H1 (cell line): ENCODE measurements around the gene EXOSC5. TPM values are rescaled to one million over a fixed set of nuclear protein-coding genes. Genes with fewer than 3 reads are reported as not detected.
A peak's percentile ranks its signal among the peaks of the same experiment; 100 is the strongest.

Experiments used
- CTCF ChIA-PET: fragments of 300-600 bp; sonication (Branson Sonifier 250); formaldehyde crosslinking; loops from one replicate; lab custom pipeline; 2021; ENCODE audit not compliant: partially characterized antibody; lab: Charles Lee
- POLR2A ChIA-PET: fragments of 300-600 bp; sonication (Branson Sonifier 250); formaldehyde crosslinking; loops from one replicate; lab custom pipeline; 2021; ENCODE audit warnings: inconsistent platforms; ENCODE audit not compliant: partially characterized antibody; lab: Charles Lee
- DNase-seq, 2 experiments: peaks; one replicate each; pipeline versions ENCODE4 v3.0.0 to v3.0.0-alpha.2; 2010 to 2022; ENCODE audit warnings: low spot score in 2 of 2, low read depth in 1 of 2, mixed read lengths in 1 of 2
- FAIRE-seq: peaks from 2 replicates; lab custom pipeline; 2011; peaks lifted over from hg19 to GRCh38; lab: Jason Lieb, UNC
- H2AFZ ChIP-seq: 2 replicates; pipeline ENCODE4 v1.8.1; 2012; ENCODE audit warnings: low read length, inconsistent platforms
- H2AK5ac ChIP-seq: 2 replicates; pipeline ENCODE4 v1.6.1; 2013; ENCODE audit warnings: low read depth, low read length
- H2BK120ac ChIP-seq: replicated peaks from 2 replicates; pipeline ENCODE3; 2013; ENCODE audit warnings: low read depth, low read length, inconsistent platforms
- H2BK12ac ChIP-seq: 2 replicates; pipeline ENCODE4 v1.6.1; 2013; ENCODE audit warnings: low read depth, low read length
- H2BK15ac ChIP-seq: 2 replicates; pipeline ENCODE4 v1.6.1; 2013; ENCODE audit warnings: low read length
- H2BK20ac ChIP-seq: 2 replicates; pipeline ENCODE4 v1.6.1; 2013; ENCODE audit warnings: low read length
- H2BK5ac ChIP-seq: 2 replicates; pipeline ENCODE4 v1.6.1; 2013; ENCODE audit warnings: low read depth, low read length
- H3K14ac ChIP-seq: 2 replicates; pipeline ENCODE4 v1.6.1; 2013; ENCODE audit warnings: inconsistent platforms; ENCODE audit not compliant: insufficient read length
- H3K18ac ChIP-seq: 2 replicates; pipeline ENCODE4 v1.6.1; 2013; ENCODE audit warnings: low read length; ENCODE audit errors: extremely low read depth
- H3K23ac ChIP-seq: 2 replicates; pipeline ENCODE4 v1.6.1; 2013; ENCODE audit warnings: inconsistent platforms; ENCODE audit not compliant: insufficient read length
- H3K23me2 ChIP-seq: 2 replicates; pipeline ENCODE4 v1.6.1; 2013; ENCODE audit warnings: low read depth, low read length
- H3K27ac ChIP-seq: 2 replicates; pipeline ENCODE4 v1.6.1; 2011; ENCODE audit warnings: low read depth, low read length, inconsistent platforms
- H3K27me3 ChIP-seq, 4 experiments: replicated peaks in 1 of 4; 1 replicate in 1 of 4; 2 replicates in 3 of 4; pipeline versions ENCODE4 v1.6.1 to v1.8.1; 2011 to 2013; ENCODE audit warnings: low read length in 3 of 4, mild to moderate bottlenecking in 3 of 4, inconsistent platforms in 2 of 4, mixed read lengths in 2 of 4, moderate library complexity in 1 of 4; ENCODE audit not compliant: control insufficient read depth in 3 of 4, insufficient read depth in 3 of 4; ENCODE audit errors: extremely low read depth in 1 of 4
- H3K36me3 ChIP-seq, 4 experiments: 2 replicates each; pipeline versions ENCODE4 v1.6.1 to v1.8.1; 2011 to 2013; ENCODE audit warnings: mild to moderate bottlenecking in 4 of 4, low read length in 3 of 4, moderate library complexity in 2 of 4, control low read depth in 1 of 4, inconsistent platforms in 1 of 4; ENCODE audit not compliant: insufficient read depth in 4 of 4, control insufficient read depth in 2 of 4
- H3K4ac ChIP-seq: replicated peaks from 2 replicates; pipeline ENCODE3; 2013; ENCODE audit warnings: low read length, low read depth, mixed read lengths, inconsistent platforms; ENCODE audit not compliant: insufficient read length
- H3K4me1 ChIP-seq, 4 experiments: replicated peaks in 1 of 4; 1 replicate in 1 of 4; 2 replicates in 3 of 4; pipeline versions ENCODE4 v1.6.1 to v1.8.1; 2011 to 2013; ENCODE audit warnings: low read length in 3 of 4, inconsistent platforms in 2 of 4, mixed read lengths in 1 of 4; ENCODE audit not compliant: insufficient read depth in 4 of 4, control insufficient read depth in 3 of 4
- H3K4me2 ChIP-seq, 2 experiments: 2 replicates each; pipeline versions ENCODE4 v1.6.1 to v1.8.1; 2011 to 2013; ENCODE audit warnings: low read depth in 2 of 2, low read length in 2 of 2, control low read depth in 1 of 2, inconsistent platforms in 1 of 2, mild to moderate bottlenecking in 1 of 2; ENCODE audit not compliant: insufficient read depth in 1 of 2
- H3K4me3 ChIP-seq, 4 experiments: fragments of 200-600, 300-600 bp in 1 of 4; sonication (generic), shearing (Covaris generic), sonication (Bioruptor Twin) in 1 of 4; 2 replicates each; pipeline versions ENCODE4 v1.5.1 to v1.8.1; 2011 to 2016; ENCODE audit warnings: low read length in 4 of 4, low read depth in 3 of 4, control low read depth in 2 of 4, inconsistent platforms in 2 of 4, mild to moderate bottlenecking in 2 of 4, mixed read lengths in 1 of 4, moderate library complexity in 1 of 4; ENCODE audit not compliant: insufficient read depth in 2 of 4; ENCODE audit errors: extremely low read depth in 1 of 4
- H3K56ac ChIP-seq: replicated peaks from 2 replicates; pipeline ENCODE3; 2013; ENCODE audit warnings: low read depth, mild to moderate bottlenecking, mixed read lengths, low read length, inconsistent platforms; ENCODE audit not compliant: insufficient read length
- H3K79me1 ChIP-seq: 2 replicates; pipeline ENCODE4 v1.6.1; 2013; ENCODE audit warnings: low read depth, low read length, control low read depth
- H3K79me2 ChIP-seq, 2 experiments: 2 replicates each; pipeline versions ENCODE4 v1.6.1 to v1.8.1; 2012 to 2013; ENCODE audit warnings: low read length in 2 of 2, mild to moderate bottlenecking in 2 of 2, inconsistent platforms in 1 of 2; ENCODE audit not compliant: insufficient read depth in 2 of 2, control insufficient read depth in 1 of 2
- H3K9ac ChIP-seq, 4 experiments: replicated peaks in 1 of 4; 1 replicate in 1 of 4; 2 replicates in 3 of 4; pipeline versions ENCODE4 v1.6.1 to v1.8.1; 2011 to 2013; ENCODE audit warnings: low read depth in 3 of 4, low read length in 3 of 4, control low read depth in 2 of 4, mild to moderate bottlenecking in 2 of 4, moderate library complexity in 2 of 4, inconsistent platforms in 1 of 4; ENCODE audit errors: extremely low read depth in 1 of 4
- H3K9me3 ChIP-seq, 2 experiments: 2 replicates each; pipeline versions ENCODE4 v1.6.1 to v1.8.1; 2012 to 2013; ENCODE audit warnings: mild to moderate bottlenecking in 2 of 2, moderate library complexity in 2 of 2, control low read depth in 1 of 2, inconsistent platforms in 1 of 2, low read depth in 1 of 2, low read length in 1 of 2, mixed read lengths in 1 of 2; ENCODE audit not compliant: insufficient read depth in 2 of 2
- H4K20me1 ChIP-seq, 2 experiments: replicated peaks in 1 of 2; 2 replicates each; pipeline versions ENCODE3 to v1.8.1; 2011 to 2013; ENCODE audit warnings: inconsistent platforms in 2 of 2, low read length in 2 of 2, mild to moderate bottlenecking in 1 of 2; ENCODE audit not compliant: insufficient read depth in 2 of 2, control insufficient read depth in 1 of 2
- H4K5ac ChIP-seq: 2 replicates; pipeline ENCODE4 v1.6.1; 2013; ENCODE audit warnings: low read length, low read depth, mixed read lengths, inconsistent platforms; ENCODE audit not compliant: insufficient read length
- H4K8ac ChIP-seq: 2 replicates; pipeline ENCODE4 v1.8.0; 2013; ENCODE audit warnings: mild to moderate bottlenecking, moderate library complexity, low read length, inconsistent platforms; ENCODE audit not compliant: insufficient read depth; ENCODE audit errors: extremely low read depth
- H4K91ac ChIP-seq: replicated peaks from 2 replicates; pipeline ENCODE3; 2013; ENCODE audit warnings: low read length, mixed read lengths, inconsistent platforms; ENCODE audit not compliant: insufficient read length
- CTBP2 ChIP-seq: IDR thresholded peaks from 2 replicates; pipeline ENCODE4 v1.7.0; 2011; ENCODE audit warnings: borderline replicate concordance, mild to moderate bottlenecking, moderate library complexity, mixed read lengths, low read length; ENCODE audit not compliant: insufficient read depth, insufficient read length
- JUN ChIP-seq: IDR thresholded peaks from 2 replicates; pipeline ENCODE4 v1.6.1; 2011; ENCODE audit warnings: low read depth, mild to moderate bottlenecking, improper control_type of control experiment, low read length
- POLR2A ChIP-seq, 2 experiments: IDR thresholded peaks; 1 replicate in 1 of 2; 2 replicates in 1 of 2; pipeline ENCODE4 v1.6.1; 2011; ENCODE audit warnings: low read depth in 2 of 2, low read length in 2 of 2, mild to moderate bottlenecking in 2 of 2; ENCODE audit errors: control extremely low read depth in 1 of 2
- RAD21 ChIP-seq, 2 experiments: IDR thresholded peaks in 1 of 2; conservative IDR thresholded peaks in 1 of 2; 2 replicates each; pipeline ENCODE4 v1.6.1; 2011; ENCODE audit warnings: low read depth in 2 of 2, low read length in 2 of 2, improper control_type of control experiment in 1 of 2, inconsistent platforms in 1 of 2, mild to moderate bottlenecking in 1 of 2, moderate library complexity in 1 of 2
- SRF ChIP-seq: IDR thresholded peaks from 2 replicates; pipeline ENCODE4 v1.6.1; 2011; ENCODE audit warnings: mild to moderate bottlenecking, low read depth, low read length, moderate library complexity
- TCF12 ChIP-seq: IDR thresholded peaks from 2 replicates; pipeline ENCODE4 v1.6.1; 2011; ENCODE audit warnings: low read depth, mild to moderate bottlenecking, low read length
- WGBS, 2 experiments: shearing (Covaris generic) in 1 of 2; methylation state at CpG; one replicate each; pipeline versions ENCODE4 v1.1.6 to v1.1.7; 2013 to 2015; ENCODE audit warnings: low lambda C conversion rate in 2 of 2, mixed read lengths in 2 of 2, inconsistent platforms in 1 of 2, low coverage in 1 of 2, missing lambda C conversion rate in 1 of 2; ENCODE audit not compliant: insufficient replicate concordance in 2 of 2, insufficient coverage in 1 of 2, insufficient read length in 1 of 2; ENCODE audit errors: extremely low coverage in 1 of 2, missing lambda C conversion rate in 1 of 2; 5-methylcytosine and 5-hydroxymethylcytosine counted together
- polyA plus RNA-seq, 7 experiments: library from polyadenylated mRNA; depleted of rRNA in 3 of 7; stranded (reverse) in 5 of 7; unstranded in 2 of 7; fragments of >200 nt in 5 of 7; fragments of 200-250 nt in 2 of 7; gene quantifications; 1 replicate in 5 of 7; 2 replicates in 1 of 7; 4 replicates in 1 of 7; pipeline versions ENCODE4 v1.2.1 to v1.2.3, GENCODE V29; 2011 to 2013; ENCODE audit warnings: missing spikeins in 2 of 7, mixed read lengths in 2 of 7
- total RNA-seq: library from RNA; stranded (reverse); fragmentation: NEBNext Ultra II Directional; extraction: Animal tissue kit (Norgen Biotek cat#: 25700); gene quantifications from 2 replicates; pipeline ENCODE4 v1.2.1, GENCODE V29; 2021
- TF ChIP-seq, protein P1 (sequence below): IDR thresholded peaks from 2 replicates; pipeline ENCODE4 v1.6.1; 2012; ENCODE audit warnings: inconsistent platforms
- TF ChIP-seq, protein P2 (sequence below), 3 experiments: IDR thresholded peaks; 1 replicate in 2 of 3; 2 replicates in 1 of 3; pipeline versions ENCODE4 v1.5.1 to v1.6.1; 2011; ENCODE audit warnings: low read length in 3 of 3, mild to moderate bottlenecking in 3 of 3, inconsistent platforms in 2 of 3, low read depth in 1 of 3, moderate library complexity in 1 of 3; ENCODE audit not compliant: insufficient read depth in 1 of 3; ENCODE audit errors: control extremely low read depth in 1 of 3

EXOSC5 gene
- total and polyA plus RNA-seq, 2 of the 8 experiments (the other 6 are each of a cell fraction or from before 2014, with no cell fraction given), result 56.2 to 92.8 TPM

- ChIA-PET CTCF (interaction anchor here (0.6 to 1.9 kb wide), 9 partner anchors 9 to 249 kb away, joined by 3 to 7 read pairs (median 3); no protein-coding TSS in a partner anchor), POLR2A (interaction anchor here (1.0 to 1.8 kb wide), 4 partner anchors 15 to 22 kb away, joined by 3 to 4 read pairs (median 4); partner anchors contain the start of gene B9D2)
- H2BK20ac ChIP-seq, result no peak overlapping the region
- H4K91ac ChIP-seq, result no peak overlapping the region
- TF ChIP-seq, protein P1, sequence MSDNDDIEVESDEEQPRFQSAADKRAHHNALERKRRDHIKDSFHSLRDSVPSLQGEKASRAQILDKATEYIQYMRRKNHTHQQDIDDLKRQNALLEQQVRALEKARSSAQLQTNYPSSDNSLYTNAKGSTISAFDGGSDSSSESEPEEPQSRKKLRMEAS, result peak; percentile 33; the same call in 1 of the 2 replicates
- TF ChIP-seq POLR2A (IDR thresholded peaks at IDR 0.05; ENCODE audit: control extremely low read depth in 1 of 2, low read depth in 2 of 2, low read length in 2 of 2), result no peak
- TF ChIP-seq, protein P2, sequence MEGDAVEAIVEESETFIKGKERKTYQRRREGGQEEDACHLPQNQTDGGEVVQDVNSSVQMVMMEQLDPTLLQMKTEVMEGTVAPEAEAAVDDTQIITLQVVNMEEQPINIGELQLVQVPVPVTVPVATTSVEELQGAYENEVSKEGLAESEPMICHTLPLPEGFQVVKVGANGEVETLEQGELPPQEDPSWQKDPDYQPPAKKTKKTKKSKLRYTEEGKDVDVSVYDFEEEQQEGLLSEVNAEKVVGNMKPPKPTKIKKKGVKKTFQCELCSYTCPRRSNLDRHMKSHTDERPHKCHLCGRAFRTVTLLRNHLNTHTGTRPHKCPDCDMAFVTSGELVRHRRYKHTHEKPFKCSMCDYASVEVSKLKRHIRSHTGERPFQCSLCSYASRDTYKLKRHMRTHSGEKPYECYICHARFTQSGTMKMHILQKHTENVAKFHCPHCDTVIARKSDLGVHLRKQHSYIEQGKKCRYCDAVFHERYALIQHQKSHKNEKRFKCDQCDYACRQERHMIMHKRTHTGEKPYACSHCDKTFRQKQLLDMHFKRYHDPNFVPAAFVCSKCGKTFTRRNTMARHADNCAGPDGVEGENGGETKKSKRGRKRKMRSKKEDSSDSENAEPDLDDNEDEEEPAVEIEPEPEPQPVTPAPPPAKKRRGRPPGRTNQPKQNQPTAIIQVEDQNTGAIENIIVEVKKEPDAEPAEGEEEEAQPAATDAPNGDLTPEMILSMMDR (IDR thresholded peaks at IDR 0.05; ENCODE audit: control extremely low read depth in 1 of 3, insufficient read depth in 1 of 3, low read depth in 1 of 3, low read length in 3 of 3), result peak; percentile 61 to 66 (median 65)
- TF ChIP-seq CTBP2, result no peak
- TF ChIP-seq SRF, result no peak
- peak; percentile 58 to 71 for TF ChIP-seq RAD21 (IDR thresholded peaks at IDR 0.05 in 1 of 2, conservative IDR thresholded peaks at IDR 0.05 in 1 of 2; ENCODE audit: low read depth in 2 of 2, low read length in 2 of 2)
- TF ChIP-seq JUN, result no peak
- TF ChIP-seq TCF12, result no peak
- H3K23ac ChIP-seq, result no peak overlapping the region
- H3K14ac ChIP-seq, result no peak overlapping the region
- no peak overlapping the region for H3K27ac ChIP-seq
- no peak overlapping the region; the same call in 1 of the 2 replicates for H3K18ac ChIP-seq
- H4K8ac ChIP-seq, result peak overlapping the region; percentile 88; the same call in 1 of the 2 replicates
- H3K79me2 ChIP-seq, result no peaks in the 10 kb centered on the region
- no peak overlapping the region for H3K4me3 ChIP-seq
- no peaks in the 10 kb centered on the region for H4K20me1 ChIP-seq
- WGBS, 2 experiments, result 89% methylated on average over 18 of the region's 20 CpGs; no CpG with 5 or more reads in 1 of the 2 experiments
- H2BK12ac ChIP-seq, result no peak overlapping the region
- H3K4me1 ChIP-seq, result peaks cover 0 to 3% (median 0%) of the 10 kb centered on the region in 4 experiments; a peak in 1 of 7 replicates
- H2BK15ac ChIP-seq, result peak overlapping the region; percentile 81; the same call in 1 of the 2 replicates
- no peak for DNase-seq
- no peak overlapping the region for H3K4ac ChIP-seq
- no peaks in the 10 kb centered on the region for H3K36me3 ChIP-seq
- H3K4me2 ChIP-seq, result no peak overlapping the region
- no peak for FAIRE-seq
- no peaks in the 10 kb centered on the region for H3K9me3 ChIP-seq
- H3K56ac ChIP-seq, result no peak overlapping the region
- H3K9ac ChIP-seq, result no peak overlapping the region; a peak in 1 of 7 replicates
- H2AK5ac ChIP-seq, result no peak overlapping the region
- H2BK120ac ChIP-seq, result no peak overlapping the region
- no peaks in the 10 kb centered on the region for H3K23me2 ChIP-seq
- H3K27me3 ChIP-seq, result no peaks in the 10 kb centered on the region
- no peaks in the 10 kb centered on the region for H3K79me1 ChIP-seq
- no peak overlapping the region; the same call in 1 of the 2 replicates for H2BK5ac ChIP-seq
- H2AFZ ChIP-seq, result no peak overlapping the region
- no peak overlapping the region for H4K5ac ChIP-seq
These were observed 55.3 kb downstream of the EXOSC5 start for GRCh38 chr19:41341669-41342490.
